Frontal cortex (tissue), 4 donors: ENCODE data around the gene BRD7. TPM values are rescaled to one million over a fixed set of nuclear protein-coding genes. Genes with fewer than 3 reads are reported as not detected.
A peak's percentile ranks its signal among the peaks of the same experiment; 100 is the strongest.

ENCODE experiments used
- DNase-seq, 2 donors: peaks; one replicate each; pipeline ENCODE4 v3.0.0; 2012; ENCODE audit warnings: low spot score in 2 of 2
- FAIRE-seq: peaks from 2 replicates; lab custom pipeline; 2012; peaks lifted over from hg19 to GRCh38; lab: Jason Lieb, UNC
- total RNA-seq: library from RNA; depleted of rRNA; stranded (reverse); fragments of >200 nt; gene quantifications from one replicate; pipeline ENCODE4 v1.2.3, GENCODE V29; 2014
- donor health status: control.
- donor health status: control.
- donor health status: control.

The BRD7 gene
- total RNA-seq, 1 donor from 2014 or later, result 39.5 TPM

DNA sequence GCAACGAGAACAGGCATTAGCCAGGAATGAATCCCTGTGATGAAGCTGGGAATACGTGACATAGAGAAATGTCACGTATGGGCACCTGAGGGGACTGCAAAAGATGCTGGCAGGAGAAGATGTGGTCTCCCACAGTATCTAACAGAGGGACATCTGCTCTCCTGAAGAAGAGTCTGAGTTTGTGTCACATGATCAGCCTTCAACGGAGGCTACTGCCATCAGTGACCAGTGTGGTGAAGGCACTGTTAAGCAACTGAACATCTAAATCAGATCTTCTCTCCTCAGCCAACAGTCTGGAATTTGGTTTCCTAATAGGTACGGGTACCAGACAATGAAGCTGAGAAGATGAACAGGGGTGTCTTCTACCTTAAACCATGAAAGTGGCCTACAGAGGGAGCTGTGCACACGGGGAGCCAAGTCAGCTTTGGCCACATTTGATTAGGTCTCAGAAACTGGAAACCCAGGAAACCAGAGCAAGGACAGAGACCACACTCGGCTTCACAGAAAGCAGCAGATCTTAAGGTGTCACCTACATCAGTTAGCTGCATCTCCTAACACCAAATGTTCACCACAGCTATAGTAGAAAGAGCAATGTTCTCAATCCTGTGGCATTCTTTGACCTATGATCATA is 41.8 kb downstream of the BRD7 start:
- DNase-seq, result no peak
- FAIRE-seq, result no peak

DNA sequence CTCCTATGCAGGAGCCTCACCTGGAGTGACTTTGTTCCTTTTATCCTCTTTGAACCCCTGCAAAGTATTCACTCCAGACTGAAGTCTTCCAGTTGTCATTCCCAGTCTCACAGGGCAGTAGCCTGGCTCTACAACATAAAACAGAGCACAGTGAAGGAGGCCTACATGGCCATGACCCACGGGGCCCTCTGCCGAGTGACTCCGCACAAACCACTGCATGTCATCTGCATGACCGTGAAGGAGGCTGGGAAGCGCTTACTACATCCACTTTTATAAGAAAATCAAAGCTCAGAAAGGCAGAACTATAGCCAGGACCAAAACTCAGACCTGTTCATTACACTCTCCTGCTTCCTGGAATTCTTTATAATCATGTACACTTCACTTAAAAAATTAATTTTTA is 42.5 kb downstream of the BRD7 start:
- DNase-seq, result no peak
- no peak for FAIRE-seq

DNA sequence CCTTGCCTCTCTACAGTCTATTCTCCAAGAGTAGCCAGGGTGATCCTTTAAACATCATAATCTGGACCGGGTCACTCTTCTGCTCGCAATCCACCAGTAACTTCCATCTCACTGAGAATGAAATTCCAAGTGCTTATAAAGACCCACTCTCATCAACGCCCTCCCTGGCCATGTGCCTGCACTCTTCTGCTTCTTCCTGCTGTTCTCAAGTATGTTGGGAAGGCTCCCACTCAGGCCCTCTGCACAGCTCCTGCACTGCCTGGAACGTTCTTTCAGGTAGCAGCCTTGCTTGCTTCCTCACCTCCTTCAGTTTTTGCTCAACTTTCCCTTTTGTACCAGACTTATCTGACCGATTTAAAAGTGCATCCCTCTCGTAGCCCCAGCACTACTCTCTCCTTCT is 44.4 kb downstream of the BRD7 start:
- DNase-seq, result no peak
- FAIRE-seq, result no peak

- no peak for DNase-seq
- FAIRE-seq, result no peak
Observed at GRCh38 chr16:50323335-50324011, 45.3 kb downstream of the BRD7 start.

DNA sequence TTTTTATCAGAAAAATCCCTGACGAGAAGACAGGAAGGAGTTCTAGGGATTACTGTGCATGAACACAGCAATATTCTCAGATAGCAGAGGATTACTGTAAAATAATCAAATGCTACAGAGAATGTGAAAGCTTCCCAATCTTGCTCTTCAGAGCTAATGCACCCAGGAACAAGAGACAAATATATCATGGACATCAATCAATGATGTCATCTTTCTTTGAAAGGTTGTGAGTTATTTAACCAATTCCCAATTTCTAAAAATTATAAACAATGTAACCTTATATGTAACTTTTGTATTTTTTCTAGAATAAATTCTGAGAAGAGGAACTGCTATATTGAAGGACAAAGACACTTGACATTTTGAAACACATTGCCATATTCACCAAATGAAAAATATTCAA is 46.5 kb downstream of the BRD7 start:
- no peak for FAIRE-seq
- no peak for DNase-seq

DNA sequence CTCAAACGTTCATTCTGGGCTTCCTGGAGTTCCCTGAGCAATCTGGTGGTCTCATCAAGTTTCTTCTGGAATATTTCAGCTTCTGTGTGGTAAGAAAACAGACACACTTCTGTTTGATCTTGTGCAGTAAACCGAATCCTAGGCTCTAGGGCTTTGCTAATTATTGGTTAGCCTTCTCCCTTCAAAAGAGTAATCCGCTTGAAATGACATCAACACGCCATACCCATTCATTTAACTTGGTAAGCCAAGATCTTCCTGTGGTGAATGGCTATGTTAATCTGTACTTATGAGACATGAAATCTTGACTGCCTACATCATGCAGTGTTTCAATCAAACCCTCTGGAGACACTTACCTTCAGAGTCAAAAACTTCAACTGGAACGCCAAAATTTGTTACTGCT is 48.5 kb downstream of the BRD7 start:
- FAIRE-seq, result no peak

DNA sequence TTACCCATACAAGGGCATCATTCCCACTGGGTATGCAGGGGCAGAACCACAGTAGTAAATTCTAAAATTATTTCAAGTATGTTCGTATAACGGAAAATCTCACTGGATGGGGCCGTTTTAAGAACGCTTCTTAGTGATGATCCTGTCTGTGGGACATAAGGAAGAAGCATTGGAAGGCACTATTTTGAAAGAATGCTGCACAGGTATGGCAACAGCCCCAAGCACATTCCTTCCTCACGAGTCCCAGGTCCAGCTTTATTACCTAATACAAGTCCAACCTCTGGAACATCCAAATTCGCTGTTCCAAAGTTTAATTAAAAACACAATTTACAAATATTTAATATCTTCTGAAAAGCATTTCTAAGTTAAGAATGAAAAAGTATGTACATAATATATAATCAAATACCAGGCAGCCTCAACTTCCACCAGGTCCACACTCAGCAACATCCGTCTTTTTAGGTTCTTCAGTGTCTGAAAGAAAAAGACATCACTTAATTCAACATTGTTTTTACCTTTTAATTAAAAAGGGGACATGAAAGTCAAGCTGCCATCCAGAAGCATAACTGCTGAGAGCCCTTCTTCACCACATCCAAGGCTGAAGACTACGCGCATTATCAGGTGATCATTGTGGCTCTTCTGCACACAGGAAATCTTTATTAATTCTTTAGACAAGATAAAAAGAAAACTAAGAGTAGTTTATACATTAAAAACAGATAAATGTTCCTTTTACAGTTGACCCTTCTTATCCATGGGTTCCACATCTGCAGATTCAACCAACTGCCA is 49.8 kb downstream of the BRD7 start:
- FAIRE-seq, result no peak

More for the DNA sequence above, 48.5 kb downstream of the BRD7 start:
- DNase-seq, result no peak

DNA sequence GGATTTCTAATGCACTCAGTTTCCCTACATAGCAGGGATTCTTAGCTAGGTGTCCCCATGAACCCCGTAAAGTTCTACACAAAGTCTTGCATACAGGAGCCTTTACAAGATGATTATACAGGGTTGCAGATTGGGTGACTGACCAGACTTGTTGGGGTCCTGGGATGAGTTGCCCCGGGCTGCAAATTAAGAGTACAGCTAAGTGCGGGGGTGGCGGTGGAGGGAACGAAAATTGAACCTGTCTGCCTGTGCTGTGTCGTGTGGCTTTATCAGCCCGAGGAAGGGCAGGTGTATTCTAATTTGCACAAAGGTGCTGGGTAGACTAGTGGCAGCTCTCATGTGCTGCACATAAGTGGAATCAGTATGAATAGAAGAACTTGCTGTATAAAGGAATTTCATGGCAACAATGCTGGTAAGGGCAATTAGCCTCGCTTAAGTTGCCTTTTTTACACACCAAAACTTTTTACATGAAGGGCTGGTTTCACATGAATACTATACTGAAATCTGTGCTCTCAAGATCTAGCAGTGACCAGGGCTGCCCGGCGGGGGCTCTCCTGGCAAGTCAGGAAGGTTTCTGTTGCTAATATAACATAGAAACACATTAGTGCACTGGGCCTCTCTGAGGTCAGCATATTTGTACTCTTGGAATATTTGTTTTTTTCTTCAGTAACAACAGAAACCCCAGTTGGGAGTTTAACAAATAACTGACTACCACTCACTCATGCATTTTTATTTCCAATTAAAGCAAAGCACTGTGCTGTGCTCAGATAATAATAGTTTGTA is 51.7 kb downstream of the BRD7 start:
- FAIRE-seq (no peak), DNase-seq (no peak)

More for the DNA sequence above, 49.8 kb downstream of the BRD7 start:
- no peak for DNase-seq

GRCh38 chr16:50316102-50316847 is 52.5 kb downstream of the BRD7 start:
- DNase-seq, result no peak
- FAIRE-seq, result no peak

GRCh38 chr16:50315346-50315997 is 53.3 kb downstream of the BRD7 start:
- DNase-seq (no peak), FAIRE-seq (no peak)

GRCh38 chr16:50314665-50315064 is 54.1 kb downstream of the BRD7 start:
- peak in 1 of 2 donors; percentile 9 for DNase-seq
- FAIRE-seq, result no peak

DNA sequence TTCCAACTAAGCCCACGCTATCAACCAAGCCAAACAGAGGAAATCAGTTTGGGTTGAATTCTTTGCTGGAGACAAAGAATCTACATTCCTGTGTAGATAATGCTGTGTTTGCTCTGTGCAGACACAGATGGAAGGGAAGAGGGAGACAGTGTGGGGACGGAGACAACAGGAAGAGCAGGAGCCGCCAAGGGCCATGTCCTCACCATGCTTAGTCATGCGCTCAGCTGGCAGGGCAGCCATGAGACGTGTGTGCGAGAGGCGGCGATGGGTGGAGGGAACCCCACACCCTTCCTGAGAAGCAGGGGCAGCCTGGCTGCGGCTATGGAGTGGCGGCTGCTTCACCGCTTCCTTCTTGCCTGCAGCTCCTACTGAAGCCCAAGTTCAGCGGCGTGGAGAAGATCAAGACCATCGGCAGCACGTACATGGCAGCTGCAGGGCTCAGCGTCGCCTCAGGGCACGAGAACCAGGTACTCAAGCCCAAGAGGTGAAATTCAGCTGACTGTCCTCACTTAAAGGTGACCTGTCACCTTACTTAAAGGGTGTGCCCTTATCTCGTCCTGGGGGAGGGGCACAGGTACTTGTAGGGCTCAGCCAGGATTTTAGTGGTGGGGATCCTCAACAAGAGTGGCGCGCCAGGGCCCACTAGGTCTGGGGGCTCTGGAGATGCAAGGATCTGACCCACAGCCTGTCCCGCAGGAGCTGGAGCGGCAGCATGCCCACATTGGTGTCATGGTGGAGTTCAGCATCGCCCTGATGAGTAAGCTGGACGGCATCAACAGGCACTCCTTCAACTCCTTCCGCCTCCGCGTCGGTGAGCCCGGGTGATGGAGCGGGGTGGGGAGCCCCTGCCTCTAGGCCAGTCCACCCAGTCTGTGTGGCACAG is 55.0 kb downstream of the BRD7 start:
- FAIRE-seq (no peak), DNase-seq (peak; percentile 33 to 59)

DNA sequence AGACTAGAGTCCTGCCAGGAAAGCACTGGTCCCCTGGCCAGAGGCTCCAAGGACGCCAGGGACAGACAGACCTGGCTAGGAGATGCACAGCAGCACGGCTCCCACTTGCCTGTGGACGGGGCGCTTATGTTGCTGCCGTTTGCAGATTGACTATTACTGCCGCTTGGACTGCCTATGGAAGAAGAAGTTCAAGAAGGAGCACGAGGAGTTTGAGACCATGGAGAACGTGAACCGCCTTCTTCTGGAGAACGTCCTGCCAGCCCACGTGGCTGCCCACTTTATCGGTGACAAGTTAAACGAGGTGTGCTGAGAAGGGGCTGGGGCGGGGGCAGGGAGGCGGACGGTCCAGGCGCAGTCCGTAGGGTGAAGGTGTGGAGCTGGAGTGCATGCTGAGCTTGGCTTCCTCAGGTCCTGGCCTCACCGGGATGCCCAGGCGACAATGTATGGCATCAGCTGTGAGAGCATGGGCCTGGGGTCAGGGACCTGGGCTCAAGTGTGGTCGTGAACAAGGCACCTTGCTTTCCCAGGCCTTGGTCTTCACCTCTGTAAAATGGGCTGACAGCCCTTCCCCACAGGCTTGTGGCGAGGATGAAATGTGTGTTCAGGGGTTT is 56.8 kb downstream of the BRD7 start:
- peak in 1 of 2 donors; percentile 7 for DNase-seq
- no peak for FAIRE-seq

DNA sequence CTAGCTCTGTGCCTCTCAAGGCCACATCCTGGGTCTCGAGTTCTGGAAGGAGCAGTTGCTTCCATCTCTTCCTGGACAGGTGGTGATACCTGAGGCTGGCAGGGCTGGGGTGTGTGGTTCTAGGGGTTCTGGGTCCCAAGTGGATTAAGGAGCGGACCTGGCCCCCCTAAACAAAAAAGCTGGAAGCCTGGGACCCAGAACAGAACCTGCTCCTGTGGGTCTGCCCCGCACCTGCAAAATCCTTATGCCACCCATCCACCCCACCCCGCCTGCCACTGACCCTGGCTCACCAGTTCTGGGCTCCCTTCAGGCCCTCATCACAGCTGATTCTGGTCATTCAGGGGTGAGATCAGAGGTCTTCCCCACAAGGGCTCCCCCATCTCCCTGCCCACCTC is 57.7 kb downstream of the BRD7 start:
- DNase-seq (no peak), FAIRE-seq (no peak)

- FAIRE-seq, result no peak
- DNase-seq, result no peak
Observed at GRCh38 chr16:50310308-50311133, 58.3 kb downstream of the BRD7 start.

- DNase-seq (peak; percentile 6 to 17), FAIRE-seq (no peak)
Observed at GRCh38 chr16:50309527-50310307, 59.1 kb downstream of the BRD7 start.
